Spleen (tissue), 7 donors: ENCODE results near the gene FOXD2.

Experiments used
- POLR2A ChIP-seq, 3 donors: fragments of 450-650 bp; IDR thresholded peaks; one replicate each; pipeline ENCODE4 v1.5.1; 2017; ENCODE audit warnings: antibody characterized with exemption in 3 of 3, mild to moderate bottlenecking in 1 of 3
- POLR2AphosphoS5 ChIP-seq, 3 donors: sonication (generic); formaldehyde crosslinking; IDR thresholded peaks; one replicate each; pipeline ENCODE4 v1.5.1; 2017; ENCODE audit warnings: antibody characterized with exemption in 3 of 3
- TF ChIP-seq, protein P1 (sequence below), 11 experiments: fragments of 200-600 bp in 7 of 11; fragments of 450-650 bp in 4 of 11; sonication (generic) in 4 of 11; IDR thresholded peaks in 8 of 11; conservative IDR thresholded peaks in 3 of 11; 1 replicate in 7 of 11; 2 replicates in 4 of 11; pipeline versions ENCODE4 v1.4.0 to v1.8.0; 2016 to 2021; ENCODE audit warnings: antibody characterized with exemption in 11 of 11, inconsistent platforms in 4 of 11, mild to moderate bottlenecking in 1 of 11
- donor health status: DM: no; HTN: no; CAD: no; lungs with moderate emphysema.
- donor health status: DM: no; HTN: no; CAD: no.
- donor health status: DM: no; HTN: no; CAD: no.

DNA sequence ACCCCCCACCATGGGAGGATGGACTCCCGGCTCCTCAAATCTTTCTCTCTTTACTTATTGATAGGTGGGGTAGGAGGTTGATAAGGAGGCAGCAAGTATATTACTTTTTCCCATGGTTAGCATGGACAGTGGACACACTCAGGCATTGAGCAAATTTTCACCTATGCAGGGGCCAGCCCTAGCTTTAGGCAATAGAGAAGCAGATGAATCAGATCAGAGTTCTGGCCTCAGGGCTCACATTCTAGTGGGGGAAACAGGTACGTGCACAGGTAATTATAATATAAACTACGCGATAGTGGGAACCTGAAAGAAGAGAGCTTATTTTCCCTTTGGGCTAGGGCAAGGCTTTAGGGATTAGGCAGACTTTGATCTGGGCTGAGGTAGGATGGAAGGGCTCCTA is 35.3 kb upstream of the FOXD2 start:
- TF ChIP-seq, protein P1, sequence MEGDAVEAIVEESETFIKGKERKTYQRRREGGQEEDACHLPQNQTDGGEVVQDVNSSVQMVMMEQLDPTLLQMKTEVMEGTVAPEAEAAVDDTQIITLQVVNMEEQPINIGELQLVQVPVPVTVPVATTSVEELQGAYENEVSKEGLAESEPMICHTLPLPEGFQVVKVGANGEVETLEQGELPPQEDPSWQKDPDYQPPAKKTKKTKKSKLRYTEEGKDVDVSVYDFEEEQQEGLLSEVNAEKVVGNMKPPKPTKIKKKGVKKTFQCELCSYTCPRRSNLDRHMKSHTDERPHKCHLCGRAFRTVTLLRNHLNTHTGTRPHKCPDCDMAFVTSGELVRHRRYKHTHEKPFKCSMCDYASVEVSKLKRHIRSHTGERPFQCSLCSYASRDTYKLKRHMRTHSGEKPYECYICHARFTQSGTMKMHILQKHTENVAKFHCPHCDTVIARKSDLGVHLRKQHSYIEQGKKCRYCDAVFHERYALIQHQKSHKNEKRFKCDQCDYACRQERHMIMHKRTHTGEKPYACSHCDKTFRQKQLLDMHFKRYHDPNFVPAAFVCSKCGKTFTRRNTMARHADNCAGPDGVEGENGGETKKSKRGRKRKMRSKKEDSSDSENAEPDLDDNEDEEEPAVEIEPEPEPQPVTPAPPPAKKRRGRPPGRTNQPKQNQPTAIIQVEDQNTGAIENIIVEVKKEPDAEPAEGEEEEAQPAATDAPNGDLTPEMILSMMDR (IDR thresholded peaks at IDR 0.05 in 8 of 11, conservative IDR thresholded peaks at IDR 0.05 in 3 of 11), result no peak
- TF ChIP-seq POLR2A (IDR thresholded peaks at IDR 0.05), result no peak
- TF ChIP-seq POLR2AphosphoS5 (IDR thresholded peaks at IDR 0.05), result no peak
